Osteocyte (in vitro differentiated cells): ENCODE measurements around the gene MKRN2OS. TPM values are rescaled to one million over a fixed set of nuclear protein-coding genes. Genes with fewer than 3 reads are reported as not detected.

ENCODE experiments used
- DNase-seq: peaks from one replicate; pipeline ENCODE4 v3.0.0; 2021; ENCODE audit warnings: mixed read lengths; ENCODE audit not compliant: unreplicated experiment; ENCODE audit errors: extremely low spot score
- H3K27ac Mint-ChIP-seq: one replicate; pipeline ENCODE4 v1.8.0; 2021; ENCODE audit warnings: mild to moderate bottlenecking, mixed read lengths; ENCODE audit not compliant: unreplicated experiment
- H3K27me3 Mint-ChIP-seq: one replicate; pipeline ENCODE4 v1.8.0; 2021; ENCODE audit warnings: mixed read lengths; ENCODE audit not compliant: unreplicated experiment
- H3K36me3 Mint-ChIP-seq: one replicate; pipeline ENCODE4 v1.8.0; 2021; ENCODE audit warnings: mixed read lengths; ENCODE audit not compliant: unreplicated experiment
- H3K4me1 Mint-ChIP-seq: one replicate; pipeline ENCODE4 v1.8.0; 2021; ENCODE audit warnings: mixed read lengths; ENCODE audit not compliant: unreplicated experiment
- H3K4me3 Mint-ChIP-seq: one replicate; pipeline ENCODE4 v1.8.0; 2021; ENCODE audit warnings: mild to moderate bottlenecking, moderate library complexity, mixed read lengths; ENCODE audit not compliant: unreplicated experiment
- H3K9me3 Mint-ChIP-seq: one replicate; pipeline ENCODE4 v1.8.0; 2021; ENCODE audit warnings: mixed read lengths; ENCODE audit not compliant: unreplicated experiment
- total RNA-seq: library from RNA; stranded (reverse); gene quantifications from 2 replicates; pipeline ENCODE4 v1.2.1, GENCODE V29; 2021
- TF ChIP-seq, protein P1 (sequence below): fragments of 200-600 bp; sonication (generic); IDR thresholded peaks from 2 replicates; pipeline ENCODE4 v1.5.0; 2021; ENCODE audit warnings: antibody characterized with exemption, mild to moderate bottlenecking, moderate library complexity

MKRN2OS gene
- total RNA-seq, 1 donor from 2014 or later: not detected

DNA sequence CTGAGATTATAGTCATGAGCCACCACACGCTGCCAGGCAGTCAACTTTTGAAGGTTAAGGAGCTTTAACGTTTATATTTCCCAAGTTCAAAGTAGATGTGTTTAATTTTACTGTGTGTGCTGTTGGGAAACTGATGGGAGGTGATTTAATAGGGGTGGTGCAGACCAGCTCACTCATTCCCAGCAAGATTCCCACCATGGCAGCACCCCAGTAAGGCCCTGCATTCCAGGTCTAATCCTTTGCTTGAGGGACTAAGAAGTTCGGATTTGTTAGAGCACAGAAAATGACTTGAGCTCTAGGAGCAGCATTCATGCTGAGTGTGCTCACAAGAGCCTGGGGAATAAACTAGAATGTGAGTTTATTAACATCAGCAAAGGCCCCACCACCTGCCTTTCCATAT lies 35.8 kb downstream of the MKRN2OS start:
- Mint-ChIP-seq H3K27me3 (no peaks in the 10 kb centered on the region), H3K4me3 (no peak overlapping the region), H3K27ac (peak overlapping the region; percentile 92), H3K36me3 (peaks cover 12% of the 10 kb centered on the region), H3K4me1 (peaks cover 38% of the 10 kb centered on the region), H3K9me3 (no peaks in the 10 kb centered on the region)
- no peak for DNase-seq
- TF ChIP-seq, protein P1, sequence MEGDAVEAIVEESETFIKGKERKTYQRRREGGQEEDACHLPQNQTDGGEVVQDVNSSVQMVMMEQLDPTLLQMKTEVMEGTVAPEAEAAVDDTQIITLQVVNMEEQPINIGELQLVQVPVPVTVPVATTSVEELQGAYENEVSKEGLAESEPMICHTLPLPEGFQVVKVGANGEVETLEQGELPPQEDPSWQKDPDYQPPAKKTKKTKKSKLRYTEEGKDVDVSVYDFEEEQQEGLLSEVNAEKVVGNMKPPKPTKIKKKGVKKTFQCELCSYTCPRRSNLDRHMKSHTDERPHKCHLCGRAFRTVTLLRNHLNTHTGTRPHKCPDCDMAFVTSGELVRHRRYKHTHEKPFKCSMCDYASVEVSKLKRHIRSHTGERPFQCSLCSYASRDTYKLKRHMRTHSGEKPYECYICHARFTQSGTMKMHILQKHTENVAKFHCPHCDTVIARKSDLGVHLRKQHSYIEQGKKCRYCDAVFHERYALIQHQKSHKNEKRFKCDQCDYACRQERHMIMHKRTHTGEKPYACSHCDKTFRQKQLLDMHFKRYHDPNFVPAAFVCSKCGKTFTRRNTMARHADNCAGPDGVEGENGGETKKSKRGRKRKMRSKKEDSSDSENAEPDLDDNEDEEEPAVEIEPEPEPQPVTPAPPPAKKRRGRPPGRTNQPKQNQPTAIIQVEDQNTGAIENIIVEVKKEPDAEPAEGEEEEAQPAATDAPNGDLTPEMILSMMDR: no peak

DNA sequence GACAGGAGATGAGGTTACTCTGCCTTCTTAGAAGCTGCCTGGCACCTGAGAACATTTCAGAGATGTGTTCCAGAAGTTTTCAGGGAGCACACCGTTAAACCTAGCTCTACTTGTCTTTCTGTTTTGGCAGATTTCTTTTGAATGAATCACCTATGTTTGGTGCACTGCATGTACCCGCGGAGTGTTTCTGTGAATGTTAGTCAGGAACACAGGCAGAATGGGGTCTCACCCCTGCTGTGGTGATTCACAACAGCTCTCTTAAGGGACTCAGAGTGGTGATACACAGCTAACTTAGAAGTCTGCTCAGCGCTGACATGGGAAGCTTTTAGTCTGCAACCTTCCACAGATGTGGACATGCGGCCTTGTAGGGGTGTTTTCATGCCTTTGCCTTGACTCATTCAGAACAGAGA lies 37.0 kb downstream of the MKRN2OS start:
- H3K4me3 Mint-ChIP-seq: peak overlapping the region; percentile 49
- DNase-seq: no peak
- TF ChIP-seq, protein P1: no peak
- H3K27ac Mint-ChIP-seq: peak overlapping the region; percentile 92
- H3K27me3 Mint-ChIP-seq: no peaks in the 10 kb centered on the region
- no peaks in the 10 kb centered on the region for H3K9me3 Mint-ChIP-seq
- peaks cover 11% of the 10 kb centered on the region for H3K36me3 Mint-ChIP-seq
- H3K4me1 Mint-ChIP-seq: peaks cover 38% of the 10 kb centered on the region

DNA sequence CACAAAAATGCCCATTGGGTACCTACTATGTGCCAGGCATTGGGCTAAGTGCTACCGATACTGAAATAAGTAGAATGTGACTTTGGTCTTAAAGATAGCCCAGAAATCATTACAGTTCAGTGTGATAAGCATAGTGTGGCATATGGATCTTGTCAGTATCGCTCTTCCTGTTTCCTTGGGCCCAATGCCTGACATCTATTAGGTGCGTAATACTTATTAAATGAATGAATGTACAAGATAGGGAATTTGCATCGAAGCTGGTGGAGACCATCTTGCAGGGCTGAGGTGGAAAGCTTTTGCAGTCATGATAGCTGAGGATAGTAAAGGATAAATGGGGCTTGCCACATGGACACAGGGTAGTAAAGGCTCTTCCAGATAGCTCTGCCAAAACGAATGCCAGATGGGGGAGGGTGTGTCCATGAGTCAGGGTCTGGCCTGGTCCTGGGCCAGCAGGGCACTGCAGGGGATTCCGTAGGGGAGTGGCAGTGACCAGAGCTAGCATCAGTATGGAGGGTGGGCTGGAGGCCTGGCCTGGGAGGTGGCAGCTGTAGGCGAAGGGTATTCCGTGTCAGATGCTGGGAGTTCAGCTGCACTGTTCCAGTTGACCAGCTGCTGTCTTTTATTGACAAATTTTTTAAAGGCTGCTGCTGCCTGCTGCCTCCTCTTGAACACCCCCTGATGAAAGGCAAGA lies 37.6 kb downstream of the MKRN2OS start:
- Mint-ChIP-seq H3K27me3 (no peaks in the 10 kb centered on the region), H3K27ac (peak overlapping the region; percentile 92), H3K4me1 (peaks cover 38% of the 10 kb centered on the region), H3K9me3 (no peaks in the 10 kb centered on the region), H3K4me3 (peak overlapping the region; percentile 49), H3K36me3 (peaks cover 11% of the 10 kb centered on the region)
- TF ChIP-seq, protein P1: no peak
- DNase-seq: no peak

DNA sequence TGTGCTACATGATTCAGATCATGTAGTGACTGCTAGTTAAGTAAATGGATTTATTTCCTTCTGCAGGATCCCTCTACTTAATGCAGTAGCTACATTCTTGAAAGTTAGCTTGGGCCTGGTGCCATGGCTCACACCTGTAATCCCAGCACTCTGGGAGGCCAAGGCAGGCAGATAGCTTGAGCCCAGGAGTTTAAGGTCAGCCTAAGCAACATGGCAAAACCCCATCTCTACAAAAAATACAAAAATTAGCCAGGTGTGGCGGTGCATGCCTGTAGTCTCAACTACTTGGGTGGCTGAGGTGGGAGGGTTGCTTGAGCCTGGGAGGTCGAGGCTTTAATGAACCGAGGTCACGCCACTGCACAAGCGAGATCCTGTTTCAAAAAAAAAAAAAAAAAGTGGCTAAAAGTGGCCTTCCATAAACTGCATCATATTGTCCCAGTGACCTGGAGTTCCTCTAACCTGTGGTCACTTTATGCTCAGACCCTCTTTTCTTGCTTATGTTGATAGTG lies 39.0 kb downstream of the MKRN2OS start:
- Mint-ChIP-seq H3K9me3 (no peaks in the 10 kb centered on the region), H3K27me3 (no peaks in the 10 kb centered on the region), H3K4me3 (no peak overlapping the region), H3K36me3 (peaks cover 14% of the 10 kb centered on the region), H3K4me1 (peaks cover 44% of the 10 kb centered on the region), H3K27ac (no peak overlapping the region)
- no peak for DNase-seq
- TF ChIP-seq, protein P1: no peak

DNA sequence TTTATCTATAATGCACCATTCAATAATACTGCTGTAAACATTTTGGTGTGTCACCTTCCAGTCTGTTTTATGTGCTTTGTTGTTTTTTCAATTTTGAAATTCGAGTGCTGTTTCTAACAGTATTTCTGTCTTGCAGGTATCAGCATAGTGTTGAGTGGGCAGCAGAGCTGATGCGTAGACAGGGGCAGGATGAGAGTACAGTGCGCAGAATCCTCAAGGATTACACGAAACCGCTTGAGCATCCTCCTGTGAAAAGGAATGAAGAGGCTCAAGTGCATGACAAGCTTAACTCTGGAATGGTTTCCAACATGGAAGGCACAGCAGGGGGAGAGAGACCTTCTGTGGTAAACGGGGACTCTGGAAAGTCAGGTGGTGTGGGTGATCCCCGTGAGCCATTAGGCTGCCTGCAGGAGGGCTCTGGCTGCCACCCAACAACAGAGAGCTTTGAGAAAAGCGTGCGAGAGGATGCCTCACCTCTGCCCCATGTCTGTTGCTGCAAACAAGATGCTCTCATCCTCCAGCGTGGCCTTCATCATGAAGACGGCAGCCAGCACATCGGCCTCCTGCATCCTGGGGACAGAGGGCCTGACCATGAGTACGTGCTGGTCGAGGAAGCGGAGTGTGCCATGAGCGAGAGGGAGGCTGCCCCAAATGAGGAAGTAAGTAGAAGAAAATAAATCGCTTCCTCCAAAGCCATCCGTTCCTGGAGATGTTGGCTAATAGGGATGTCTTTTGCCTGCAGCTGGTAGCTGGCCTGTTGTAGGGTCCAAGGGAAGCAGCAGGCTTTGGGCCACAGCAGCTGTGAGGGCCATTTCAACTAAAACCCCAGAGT lies 42.0 kb downstream of the MKRN2OS start:
- Mint-ChIP-seq H3K9me3 (no peaks in the 10 kb centered on the region), H3K4me1 (peaks cover 20% of the 10 kb centered on the region), H3K27ac (no peak overlapping the region), H3K36me3 (peaks cover 18% of the 10 kb centered on the region), H3K4me3 (no peak overlapping the region), H3K27me3 (no peaks in the 10 kb centered on the region)
- DNase-seq: no peak
- TF ChIP-seq, protein P1: no peak
